H9 (cell line): Measurements from ENCODE around the gene TTC9. TPM values are rescaled to one million over a fixed set of nuclear protein-coding genes. Genes with fewer than 3 reads are reported as not detected.

ENCODE experiments used
- DNase-seq: peaks from one replicate; pipeline ENCODE4 v3.0.0-alpha.2; 2017
- H2AFZ ChIP-seq: one replicate; pipeline ENCODE4 v1.6.1; 2013; ENCODE audit warnings: mild to moderate bottlenecking, low read length, control low read depth, moderate library complexity
- H2AK5ac ChIP-seq: 2 replicates; pipeline ENCODE4 v1.6.1; 2013; ENCODE audit warnings: low read length, control low read depth, mixed read lengths; ENCODE audit not compliant: insufficient read length
- H2BK120ac ChIP-seq: one replicate; pipeline ENCODE4 v1.6.1; 2013; ENCODE audit warnings: low read depth, mild to moderate bottlenecking, low read length, control low read depth, inconsistent platforms; ENCODE audit not compliant: poor library complexity, severe bottlenecking
- H2BK12ac ChIP-seq: 2 replicates; pipeline ENCODE4 v1.6.1; 2013; ENCODE audit warnings: low read length, control low read depth, mixed read lengths, low read depth; ENCODE audit not compliant: insufficient read length
- H2BK15ac ChIP-seq: 2 replicates; pipeline ENCODE4 v1.6.1; 2013; ENCODE audit warnings: low read depth, low read length, control low read depth
- H2BK20ac ChIP-seq: one replicate; pipeline ENCODE4 v1.6.1; 2013; ENCODE audit warnings: low read depth, mild to moderate bottlenecking, low read length, control low read depth, inconsistent platforms; ENCODE audit not compliant: poor library complexity, severe bottlenecking
- H2BK5ac ChIP-seq: 2 replicates; pipeline ENCODE4 v1.6.1; 2013; ENCODE audit warnings: low read length, control low read depth, mixed read lengths; ENCODE audit not compliant: insufficient read length
- H3K14ac ChIP-seq: 2 replicates; pipeline ENCODE4 v1.6.1; 2013; ENCODE audit warnings: low read length, control low read depth; ENCODE audit not compliant: insufficient read depth
- H3K18ac ChIP-seq: 2 replicates; pipeline ENCODE4 v1.6.1; 2013; ENCODE audit warnings: low read depth, mild to moderate bottlenecking, mixed read lengths, low read length, control low read depth; ENCODE audit not compliant: insufficient read length
- H3K23ac ChIP-seq: 2 replicates; pipeline ENCODE4 v1.6.1; 2013; ENCODE audit warnings: low read length, control low read depth, mixed read lengths, low read depth; ENCODE audit not compliant: insufficient read length
- H3K23me2 ChIP-seq: 2 replicates; pipeline ENCODE4 v1.6.1; 2013; ENCODE audit warnings: low read depth, mild to moderate bottlenecking, mixed read lengths, low read length, control low read depth; ENCODE audit not compliant: insufficient read length, poor library complexity, severe bottlenecking
- H3K27ac ChIP-seq: 2 replicates; pipeline ENCODE4 v1.5.1; 2013; ENCODE audit warnings: low read length, control low read depth, mixed read lengths, low read depth; ENCODE audit not compliant: insufficient read length
- H3K27me3 ChIP-seq: 2 replicates; pipeline ENCODE4 v1.6.1; 2013; ENCODE audit warnings: low read length, control low read depth, inconsistent platforms; ENCODE audit not compliant: insufficient read depth
- H3K4ac ChIP-seq: 2 replicates; pipeline ENCODE4 v1.6.1; 2013; ENCODE audit warnings: low read depth, mild to moderate bottlenecking, control low read depth, inconsistent platforms, low read length, moderate library complexity
- H3K4me1 ChIP-seq: 2 replicates; pipeline ENCODE4 v1.6.1; 2013; ENCODE audit warnings: low read length, control low read depth, inconsistent platforms; ENCODE audit not compliant: insufficient read depth
- H3K4me2 ChIP-seq: 2 replicates; pipeline ENCODE4 v1.6.1; 2013; ENCODE audit warnings: low read length, control low read depth, mixed read lengths; ENCODE audit not compliant: insufficient read length, insufficient read depth
- H3K56ac ChIP-seq: 2 replicates; pipeline ENCODE4 v1.6.1; 2013; ENCODE audit warnings: low read depth, mild to moderate bottlenecking, mixed read lengths, low read length, control low read depth; ENCODE audit not compliant: insufficient read length
- H3K79me1 ChIP-seq: 2 replicates; pipeline ENCODE4 v1.6.1; 2013; ENCODE audit warnings: low read depth, mild to moderate bottlenecking, moderate library complexity, low read length, control low read depth, inconsistent platforms; ENCODE audit not compliant: insufficient read depth, poor library complexity, severe bottlenecking
- H3K79me2 ChIP-seq: 2 replicates; pipeline ENCODE4 v1.6.1; 2013; ENCODE audit warnings: low read length, control low read depth, inconsistent platforms; ENCODE audit not compliant: insufficient read depth
- H3K9ac ChIP-seq: 2 replicates; pipeline ENCODE4 v1.6.1; 2013; ENCODE audit warnings: low read length, control low read depth, mixed read lengths; ENCODE audit not compliant: insufficient read length; ENCODE audit errors: extremely low read depth
- H3K9me3 ChIP-seq: one replicate; pipeline ENCODE4 v1.6.1; 2013; ENCODE audit warnings: low read depth, low read length, inconsistent platforms; ENCODE audit not compliant: control insufficient read depth
- H3T11ph ChIP-seq: one replicate; pipeline ENCODE4 v1.6.1; 2013; ENCODE audit warnings: mild to moderate bottlenecking, low read length, control low read depth, inconsistent platforms
- H4K20me1 ChIP-seq: one replicate; pipeline ENCODE4 v1.6.1; 2013; ENCODE audit not compliant: control insufficient read depth, insufficient read length, insufficient read depth
- H4K5ac ChIP-seq: 2 replicates; pipeline ENCODE4 v1.6.1; 2013; ENCODE audit warnings: low read depth, mild to moderate bottlenecking, mixed read lengths, low read length, control low read depth; ENCODE audit not compliant: insufficient read length
- H4K8ac ChIP-seq: replicated peaks from 2 replicates; pipeline ENCODE4 v1.6.1; 2013; ENCODE audit warnings: low read length, control low read depth, mixed read lengths, low read depth; ENCODE audit not compliant: insufficient read length
- H4K91ac ChIP-seq: 2 replicates; pipeline ENCODE4 v1.6.1; 2013; ENCODE audit warnings: low read depth, mild to moderate bottlenecking, moderate library complexity, mixed read lengths, low read length, control low read depth; ENCODE audit not compliant: insufficient read length
- H3K27ac Mint-ChIP-seq, 3 experiments: 2 replicates in 2 of 3; 3 replicates in 1 of 3; pipeline ENCODE4 v1.8.0; 2020 to 2021; ENCODE audit warnings: mixed read lengths in 3 of 3, mild to moderate bottlenecking in 1 of 3, moderate library complexity in 1 of 3
- H3K27me3 Mint-ChIP-seq: 2 replicates; pipeline ENCODE4 v1.8.0; 2021; ENCODE audit warnings: low read depth, mild to moderate bottlenecking, moderate library complexity, mixed read lengths
- H3K36me3 Mint-ChIP-seq, 3 experiments: 2 replicates in 2 of 3; 3 replicates in 1 of 3; pipeline ENCODE4 v1.8.0; 2020 to 2021; ENCODE audit warnings: low read depth in 3 of 3, mixed read lengths in 3 of 3; ENCODE audit not compliant: insufficient read depth in 1 of 3
- H3K4me1 Mint-ChIP-seq, 2 experiments: 2 replicates each; pipeline ENCODE4 v1.8.0; 2020; ENCODE audit warnings: mixed read lengths in 2 of 2
- H3K4me3 Mint-ChIP-seq, 2 experiments: 2 replicates in 1 of 2; 3 replicates in 1 of 2; pipeline ENCODE4 v1.8.0; 2020 to 2021; ENCODE audit warnings: mild to moderate bottlenecking in 2 of 2, mixed read lengths in 2 of 2, moderate library complexity in 1 of 2
- H3K9me3 Mint-ChIP-seq, 2 experiments: 2 replicates in 1 of 2; 3 replicates in 1 of 2; pipeline ENCODE4 v1.8.0; 2020; ENCODE audit warnings: mild to moderate bottlenecking in 2 of 2, mixed read lengths in 2 of 2, moderate library complexity in 1 of 2
- total RNA-seq: library from RNA; stranded (reverse); gene quantifications from 2 replicates; pipeline ENCODE4 v1.2.1, GENCODE V29; 2021
- TF ChIP-seq, protein P1 (sequence below): fragments of 200-600 bp; sonication (generic); conservative IDR thresholded peaks from 3 replicates; pipeline ENCODE4 v1.8.0; 2021; ENCODE audit warnings: antibody characterized with exemption, mild to moderate bottlenecking

Gene TTC9
- total RNA-seq, 1 experiment from 2014 or later: 17.4 TPM

DNA sequence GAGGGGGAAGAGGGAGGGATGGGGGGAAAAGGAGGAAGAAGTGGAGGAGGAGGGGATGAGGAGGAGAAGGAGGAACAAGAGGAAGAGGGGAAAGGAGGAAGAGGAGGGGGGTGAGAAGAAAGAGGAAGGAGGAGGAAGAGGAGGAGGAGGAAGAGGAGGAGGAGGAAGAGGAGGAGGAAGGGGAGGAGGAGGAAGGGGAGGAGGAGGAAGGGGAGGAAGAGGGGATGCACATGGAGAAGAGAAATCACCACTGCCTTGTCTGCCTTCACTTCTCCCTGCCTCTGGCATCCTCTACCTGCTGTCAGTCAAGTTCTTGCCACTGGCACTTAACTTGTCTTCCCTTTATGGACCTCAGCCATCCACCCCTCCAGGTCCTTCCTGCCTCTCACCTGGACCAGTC, 59.9 kb downstream of the TTC9 start:
- Histone ChIP-seq H3K79me2 (no peaks in the 10 kb centered on the region), H3K4me1 (peaks cover 9% of the 10 kb centered on the region; the same call in 1 of the 2 replicates), H3K4ac (no peak overlapping the region), H3K23ac (no peak overlapping the region), H2AK5ac (no peak overlapping the region), H2BK120ac (no peak overlapping the region), H3K18ac (no peak overlapping the region), H3K27me3 (no peaks in the 10 kb centered on the region), H3K9ac (no peak overlapping the region), H2BK5ac (no peak overlapping the region), H3K4me2 (no peak overlapping the region), H2BK15ac (no peak overlapping the region), H3T11ph (no peak overlapping the region), H3K27ac (no peak overlapping the region), H3K56ac (no peak overlapping the region), H3K9me3 (no peaks in the 10 kb centered on the region), H3K79me1 (no peaks in the 10 kb centered on the region), H4K8ac (no peak overlapping the region), H2BK20ac (no peak overlapping the region), H2AFZ (no peak overlapping the region), H4K20me1 (no peaks in the 10 kb centered on the region), H4K91ac (no peak overlapping the region), H3K23me2 (no peaks in the 10 kb centered on the region), H2BK12ac (no peak overlapping the region), H3K14ac (no peak overlapping the region), H4K5ac (no peak overlapping the region)
- Mint-ChIP-seq H3K4me1 (peaks cover 24 to 26% of the 10 kb centered on the region in 2 experiments), H3K27me3 (peaks cover 3% of the 10 kb centered on the region; the same call in 1 of the 2 replicates), H3K27ac (no peak overlapping the region), H3K4me3 (no peak overlapping the region), H3K9me3 (no peaks in the 10 kb centered on the region), H3K36me3 (no peaks in the 10 kb centered on the region)
- DNase-seq: no peak
- TF ChIP-seq, protein P1, sequence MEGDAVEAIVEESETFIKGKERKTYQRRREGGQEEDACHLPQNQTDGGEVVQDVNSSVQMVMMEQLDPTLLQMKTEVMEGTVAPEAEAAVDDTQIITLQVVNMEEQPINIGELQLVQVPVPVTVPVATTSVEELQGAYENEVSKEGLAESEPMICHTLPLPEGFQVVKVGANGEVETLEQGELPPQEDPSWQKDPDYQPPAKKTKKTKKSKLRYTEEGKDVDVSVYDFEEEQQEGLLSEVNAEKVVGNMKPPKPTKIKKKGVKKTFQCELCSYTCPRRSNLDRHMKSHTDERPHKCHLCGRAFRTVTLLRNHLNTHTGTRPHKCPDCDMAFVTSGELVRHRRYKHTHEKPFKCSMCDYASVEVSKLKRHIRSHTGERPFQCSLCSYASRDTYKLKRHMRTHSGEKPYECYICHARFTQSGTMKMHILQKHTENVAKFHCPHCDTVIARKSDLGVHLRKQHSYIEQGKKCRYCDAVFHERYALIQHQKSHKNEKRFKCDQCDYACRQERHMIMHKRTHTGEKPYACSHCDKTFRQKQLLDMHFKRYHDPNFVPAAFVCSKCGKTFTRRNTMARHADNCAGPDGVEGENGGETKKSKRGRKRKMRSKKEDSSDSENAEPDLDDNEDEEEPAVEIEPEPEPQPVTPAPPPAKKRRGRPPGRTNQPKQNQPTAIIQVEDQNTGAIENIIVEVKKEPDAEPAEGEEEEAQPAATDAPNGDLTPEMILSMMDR: no peak
